Measurements from ENCODE around the gene CAPSL.

DNA sequence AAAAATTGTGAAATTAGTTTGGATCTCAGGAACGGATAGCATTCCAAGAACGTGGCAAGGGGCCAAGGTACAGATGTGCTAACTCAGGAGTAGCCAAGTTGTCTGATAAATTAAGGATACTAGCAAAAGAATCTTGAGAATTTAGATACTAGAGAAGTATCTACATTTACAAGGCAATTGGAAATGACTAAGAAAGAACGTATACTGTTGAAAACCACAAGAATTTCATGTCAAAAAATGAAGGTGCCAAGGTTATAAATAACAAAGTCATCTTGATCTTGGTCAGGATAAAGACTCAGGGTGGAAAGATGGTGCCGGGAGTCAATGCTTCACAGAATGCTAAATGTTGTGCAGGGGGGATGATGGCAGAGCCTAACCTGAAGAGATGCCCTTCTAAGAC lies 19.2 kb downstream of the CAPSL start:
- TF ChIP-seq, protein P1, sequence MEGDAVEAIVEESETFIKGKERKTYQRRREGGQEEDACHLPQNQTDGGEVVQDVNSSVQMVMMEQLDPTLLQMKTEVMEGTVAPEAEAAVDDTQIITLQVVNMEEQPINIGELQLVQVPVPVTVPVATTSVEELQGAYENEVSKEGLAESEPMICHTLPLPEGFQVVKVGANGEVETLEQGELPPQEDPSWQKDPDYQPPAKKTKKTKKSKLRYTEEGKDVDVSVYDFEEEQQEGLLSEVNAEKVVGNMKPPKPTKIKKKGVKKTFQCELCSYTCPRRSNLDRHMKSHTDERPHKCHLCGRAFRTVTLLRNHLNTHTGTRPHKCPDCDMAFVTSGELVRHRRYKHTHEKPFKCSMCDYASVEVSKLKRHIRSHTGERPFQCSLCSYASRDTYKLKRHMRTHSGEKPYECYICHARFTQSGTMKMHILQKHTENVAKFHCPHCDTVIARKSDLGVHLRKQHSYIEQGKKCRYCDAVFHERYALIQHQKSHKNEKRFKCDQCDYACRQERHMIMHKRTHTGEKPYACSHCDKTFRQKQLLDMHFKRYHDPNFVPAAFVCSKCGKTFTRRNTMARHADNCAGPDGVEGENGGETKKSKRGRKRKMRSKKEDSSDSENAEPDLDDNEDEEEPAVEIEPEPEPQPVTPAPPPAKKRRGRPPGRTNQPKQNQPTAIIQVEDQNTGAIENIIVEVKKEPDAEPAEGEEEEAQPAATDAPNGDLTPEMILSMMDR (IDR thresholded peaks at IDR 0.05): no peak
- no peak for TF ChIP-seq POLR2A (IDR thresholded peaks at IDR 0.05)
